Sigmoid colon (tissue), 4 donors: ENCODE measurements around the gene WDR75.

Experiments used
- POLR2A ChIP-seq, 2 donors: fragments of 450-650 bp; IDR thresholded peaks; one replicate each; pipeline ENCODE4 v1.6.1; 2016; ENCODE audit warnings: antibody characterized with exemption in 2 of 2, mild to moderate bottlenecking in 2 of 2, moderate library complexity in 2 of 2
- POLR2AphosphoS5 ChIP-seq, 4 donors: sonication (generic); formaldehyde crosslinking; IDR thresholded peaks; one replicate each; pipeline ENCODE4 v1.6.1; 2017; ENCODE audit warnings: antibody characterized with exemption in 4 of 4
- TF ChIP-seq, protein P1 (sequence below), 4 experiments: fragments of 450-650 bp in 3 of 4; fragments of 200-600 bp in 1 of 4; IDR thresholded peaks; one replicate each; pipeline ENCODE4 v1.5.1; 2016 to 2019; ENCODE audit warnings: antibody characterized with exemption in 4 of 4, mild to moderate bottlenecking in 3 of 4, moderate library complexity in 2 of 4

DNA sequence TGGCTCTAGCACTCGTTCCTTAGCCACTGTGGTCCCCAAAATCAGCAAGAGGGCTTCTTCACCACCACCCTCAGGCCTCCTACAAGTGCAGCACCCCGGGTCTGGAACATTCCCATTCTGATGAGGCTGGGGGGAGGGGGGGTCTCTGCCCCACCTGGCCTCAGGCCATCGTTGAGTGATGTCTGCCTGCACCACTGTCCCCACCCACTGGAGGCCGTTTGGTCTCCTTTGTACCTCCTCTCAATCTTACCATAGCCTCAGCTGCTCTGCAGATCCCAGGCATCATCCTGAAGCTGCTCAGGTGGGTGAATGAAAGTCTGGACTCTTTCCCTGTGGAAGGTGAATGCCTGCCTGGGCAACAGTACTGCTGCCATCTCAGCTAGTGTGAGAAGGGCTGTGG lies 42.3 kb downstream of the WDR75 start:
- TF ChIP-seq, protein P1, sequence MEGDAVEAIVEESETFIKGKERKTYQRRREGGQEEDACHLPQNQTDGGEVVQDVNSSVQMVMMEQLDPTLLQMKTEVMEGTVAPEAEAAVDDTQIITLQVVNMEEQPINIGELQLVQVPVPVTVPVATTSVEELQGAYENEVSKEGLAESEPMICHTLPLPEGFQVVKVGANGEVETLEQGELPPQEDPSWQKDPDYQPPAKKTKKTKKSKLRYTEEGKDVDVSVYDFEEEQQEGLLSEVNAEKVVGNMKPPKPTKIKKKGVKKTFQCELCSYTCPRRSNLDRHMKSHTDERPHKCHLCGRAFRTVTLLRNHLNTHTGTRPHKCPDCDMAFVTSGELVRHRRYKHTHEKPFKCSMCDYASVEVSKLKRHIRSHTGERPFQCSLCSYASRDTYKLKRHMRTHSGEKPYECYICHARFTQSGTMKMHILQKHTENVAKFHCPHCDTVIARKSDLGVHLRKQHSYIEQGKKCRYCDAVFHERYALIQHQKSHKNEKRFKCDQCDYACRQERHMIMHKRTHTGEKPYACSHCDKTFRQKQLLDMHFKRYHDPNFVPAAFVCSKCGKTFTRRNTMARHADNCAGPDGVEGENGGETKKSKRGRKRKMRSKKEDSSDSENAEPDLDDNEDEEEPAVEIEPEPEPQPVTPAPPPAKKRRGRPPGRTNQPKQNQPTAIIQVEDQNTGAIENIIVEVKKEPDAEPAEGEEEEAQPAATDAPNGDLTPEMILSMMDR (IDR thresholded peaks at IDR 0.05): no peak
- TF ChIP-seq POLR2A (IDR thresholded peaks at IDR 0.05) (no peak), POLR2AphosphoS5 (IDR thresholded peaks at IDR 0.05) (no peak)
